Fibroblast of pulmonary artery (primary cell): ENCODE data around the gene EPN3.

Source experiments
- DNase-seq: peaks from one replicate; pipeline ENCODE4 v3.0.0-alpha.2; 2010; ENCODE audit warnings: low read depth
- H3K4me3 ChIP-seq: replicated peaks from 2 replicates; pipeline ENCODE4 v1.5.1; 2011; ENCODE audit warnings: low read depth, mild to moderate bottlenecking, control low read depth, low read length, moderate library complexity
- CTCF ChIP-seq: IDR thresholded peaks from 2 replicates; pipeline ENCODE4 v1.5.1; 2011; ENCODE audit warnings: mild to moderate bottlenecking, control low read depth, low read length, inconsistent platforms; ENCODE audit errors: missing control alignments

EPN3 gene

GRCh38 chr17:50585346-50585745 is 52.8 kb downstream of the EPN3 start:
- DNase-seq, result no peak
- no peak for TF ChIP-seq CTCF
- H3K4me3 ChIP-seq, result no peak overlapping the region

- DNase-seq, result no peak
- no peak overlapping the region for H3K4me3 ChIP-seq
- TF ChIP-seq CTCF, result no peak
These were observed 53.4 kb downstream of the EPN3 start for GRCh38 chr17:50585891-50586290.

GRCh38 chr17:50586421-50587247 is 54.1 kb downstream of the EPN3 start:
- no peak for DNase-seq
- no peak overlapping the region for H3K4me3 ChIP-seq
- no peak for TF ChIP-seq CTCF

GRCh38 chr17:50587571-50587970 is 55.0 kb downstream of the EPN3 start:
- H3K4me3 ChIP-seq, result no peak overlapping the region
- no peak for DNase-seq
- no peak for TF ChIP-seq CTCF

- H3K4me3 ChIP-seq, result no peak overlapping the region
- DNase-seq, result no peak
- no peak for TF ChIP-seq CTCF
These were observed 56.0 kb downstream of the EPN3 start for GRCh38 chr17:50588391-50589049.

GRCh38 chr17:50589095-50589705 is 56.7 kb downstream of the EPN3 start:
- no peak for TF ChIP-seq CTCF
- DNase-seq, result no peak
- no peak overlapping the region for H3K4me3 ChIP-seq
